H1 (cell line): ENCODE measurements around the gene TMEM151A. TPM values are rescaled to one million over a fixed set of nuclear protein-coding genes. Genes with fewer than 3 reads are reported as not detected.
A peak's percentile ranks its signal among the peaks of the same experiment; 100 is the strongest.
"Not testable (repeated sequence)": the region's sequence is repeated elsewhere in the genome, so short reads cannot be mapped to it uniquely, and the experiment has no call there.

ENCODE experiments used
- CTCF ChIA-PET: fragments of 300-600 bp; sonication (Branson Sonifier 250); formaldehyde crosslinking; loops from one replicate; lab custom pipeline; 2021; ENCODE audit not compliant: partially characterized antibody; lab: Charles Lee
- POLR2A ChIA-PET: fragments of 300-600 bp; sonication (Branson Sonifier 250); formaldehyde crosslinking; loops from one replicate; lab custom pipeline; 2021; ENCODE audit warnings: inconsistent platforms; ENCODE audit not compliant: partially characterized antibody; lab: Charles Lee
- DNase-seq, 2 experiments: peaks; one replicate each; pipeline versions ENCODE4 v3.0.0 to v3.0.0-alpha.2; 2010 to 2022; ENCODE audit warnings: low spot score in 2 of 2, low read depth in 1 of 2, mixed read lengths in 1 of 2
- FAIRE-seq: peaks from 2 replicates; lab custom pipeline; 2011; peaks lifted over from hg19 to GRCh38; lab: Jason Lieb, UNC
- H2AFZ ChIP-seq: 2 replicates; pipeline ENCODE4 v1.8.1; 2012; ENCODE audit warnings: low read length, inconsistent platforms
- H2AK5ac ChIP-seq: 2 replicates; pipeline ENCODE4 v1.6.1; 2013; ENCODE audit warnings: low read depth, low read length
- H2BK120ac ChIP-seq: replicated peaks from 2 replicates; pipeline ENCODE3; 2013; ENCODE audit warnings: low read depth, low read length, inconsistent platforms
- H2BK12ac ChIP-seq: 2 replicates; pipeline ENCODE4 v1.6.1; 2013; ENCODE audit warnings: low read depth, low read length
- H2BK15ac ChIP-seq: 2 replicates; pipeline ENCODE4 v1.6.1; 2013; ENCODE audit warnings: low read length
- H2BK20ac ChIP-seq: 2 replicates; pipeline ENCODE4 v1.6.1; 2013; ENCODE audit warnings: low read length
- H2BK5ac ChIP-seq: 2 replicates; pipeline ENCODE4 v1.6.1; 2013; ENCODE audit warnings: low read depth, low read length
- H3K14ac ChIP-seq: 2 replicates; pipeline ENCODE4 v1.6.1; 2013; ENCODE audit warnings: inconsistent platforms; ENCODE audit not compliant: insufficient read length
- H3K18ac ChIP-seq: 2 replicates; pipeline ENCODE4 v1.6.1; 2013; ENCODE audit warnings: low read length; ENCODE audit errors: extremely low read depth
- H3K23ac ChIP-seq: 2 replicates; pipeline ENCODE4 v1.6.1; 2013; ENCODE audit warnings: inconsistent platforms; ENCODE audit not compliant: insufficient read length
- H3K23me2 ChIP-seq: 2 replicates; pipeline ENCODE4 v1.6.1; 2013; ENCODE audit warnings: low read depth, low read length
- H3K27ac ChIP-seq: 2 replicates; pipeline ENCODE4 v1.6.1; 2011; ENCODE audit warnings: low read depth, low read length, inconsistent platforms
- H3K27me3 ChIP-seq, 4 experiments: replicated peaks in 1 of 4; 1 replicate in 1 of 4; 2 replicates in 3 of 4; pipeline versions ENCODE4 v1.6.1 to v1.8.1; 2011 to 2013; ENCODE audit warnings: low read length in 3 of 4, mild to moderate bottlenecking in 3 of 4, inconsistent platforms in 2 of 4, mixed read lengths in 2 of 4, moderate library complexity in 1 of 4; ENCODE audit not compliant: control insufficient read depth in 3 of 4, insufficient read depth in 3 of 4; ENCODE audit errors: extremely low read depth in 1 of 4
- H3K36me3 ChIP-seq, 4 experiments: 2 replicates each; pipeline versions ENCODE4 v1.6.1 to v1.8.1; 2011 to 2013; ENCODE audit warnings: mild to moderate bottlenecking in 4 of 4, low read length in 3 of 4, moderate library complexity in 2 of 4, control low read depth in 1 of 4, inconsistent platforms in 1 of 4; ENCODE audit not compliant: insufficient read depth in 4 of 4, control insufficient read depth in 2 of 4
- H3K4ac ChIP-seq: replicated peaks from 2 replicates; pipeline ENCODE3; 2013; ENCODE audit warnings: low read length, low read depth, mixed read lengths, inconsistent platforms; ENCODE audit not compliant: insufficient read length
- H3K4me1 ChIP-seq, 4 experiments: replicated peaks in 1 of 4; 1 replicate in 1 of 4; 2 replicates in 3 of 4; pipeline versions ENCODE4 v1.6.1 to v1.8.1; 2011 to 2013; ENCODE audit warnings: low read length in 3 of 4, inconsistent platforms in 2 of 4, mixed read lengths in 1 of 4; ENCODE audit not compliant: insufficient read depth in 4 of 4, control insufficient read depth in 3 of 4
- H3K4me2 ChIP-seq, 2 experiments: 2 replicates each; pipeline versions ENCODE4 v1.6.1 to v1.8.1; 2011 to 2013; ENCODE audit warnings: low read depth in 2 of 2, low read length in 2 of 2, control low read depth in 1 of 2, inconsistent platforms in 1 of 2, mild to moderate bottlenecking in 1 of 2; ENCODE audit not compliant: insufficient read depth in 1 of 2
- H3K4me3 ChIP-seq, 4 experiments: fragments of 200-600, 300-600 bp in 1 of 4; sonication (generic), shearing (Covaris generic), sonication (Bioruptor Twin) in 1 of 4; 2 replicates each; pipeline versions ENCODE4 v1.5.1 to v1.8.1; 2011 to 2016; ENCODE audit warnings: low read length in 4 of 4, low read depth in 3 of 4, control low read depth in 2 of 4, inconsistent platforms in 2 of 4, mild to moderate bottlenecking in 2 of 4, mixed read lengths in 1 of 4, moderate library complexity in 1 of 4; ENCODE audit not compliant: insufficient read depth in 2 of 4; ENCODE audit errors: extremely low read depth in 1 of 4
- H3K56ac ChIP-seq: replicated peaks from 2 replicates; pipeline ENCODE3; 2013; ENCODE audit warnings: low read depth, mild to moderate bottlenecking, mixed read lengths, low read length, inconsistent platforms; ENCODE audit not compliant: insufficient read length
- H3K79me1 ChIP-seq: 2 replicates; pipeline ENCODE4 v1.6.1; 2013; ENCODE audit warnings: low read depth, low read length, control low read depth
- H3K79me2 ChIP-seq, 2 experiments: 2 replicates each; pipeline versions ENCODE4 v1.6.1 to v1.8.1; 2012 to 2013; ENCODE audit warnings: low read length in 2 of 2, mild to moderate bottlenecking in 2 of 2, inconsistent platforms in 1 of 2; ENCODE audit not compliant: insufficient read depth in 2 of 2, control insufficient read depth in 1 of 2
- H3K9ac ChIP-seq, 4 experiments: replicated peaks in 1 of 4; 1 replicate in 1 of 4; 2 replicates in 3 of 4; pipeline versions ENCODE4 v1.6.1 to v1.8.1; 2011 to 2013; ENCODE audit warnings: low read depth in 3 of 4, low read length in 3 of 4, control low read depth in 2 of 4, mild to moderate bottlenecking in 2 of 4, moderate library complexity in 2 of 4, inconsistent platforms in 1 of 4; ENCODE audit errors: extremely low read depth in 1 of 4
- H3K9me3 ChIP-seq, 2 experiments: 2 replicates each; pipeline versions ENCODE4 v1.6.1 to v1.8.1; 2012 to 2013; ENCODE audit warnings: mild to moderate bottlenecking in 2 of 2, moderate library complexity in 2 of 2, control low read depth in 1 of 2, inconsistent platforms in 1 of 2, low read depth in 1 of 2, low read length in 1 of 2, mixed read lengths in 1 of 2; ENCODE audit not compliant: insufficient read depth in 2 of 2
- H4K20me1 ChIP-seq, 2 experiments: replicated peaks in 1 of 2; 2 replicates each; pipeline versions ENCODE3 to v1.8.1; 2011 to 2013; ENCODE audit warnings: inconsistent platforms in 2 of 2, low read length in 2 of 2, mild to moderate bottlenecking in 1 of 2; ENCODE audit not compliant: insufficient read depth in 2 of 2, control insufficient read depth in 1 of 2
- H4K5ac ChIP-seq: 2 replicates; pipeline ENCODE4 v1.6.1; 2013; ENCODE audit warnings: low read length, low read depth, mixed read lengths, inconsistent platforms; ENCODE audit not compliant: insufficient read length
- H4K8ac ChIP-seq: 2 replicates; pipeline ENCODE4 v1.8.0; 2013; ENCODE audit warnings: mild to moderate bottlenecking, moderate library complexity, low read length, inconsistent platforms; ENCODE audit not compliant: insufficient read depth; ENCODE audit errors: extremely low read depth
- H4K91ac ChIP-seq: replicated peaks from 2 replicates; pipeline ENCODE3; 2013; ENCODE audit warnings: low read length, mixed read lengths, inconsistent platforms; ENCODE audit not compliant: insufficient read length
- WGBS, 2 experiments: shearing (Covaris generic) in 1 of 2; methylation state at CpG; one replicate each; pipeline versions ENCODE4 v1.1.6 to v1.1.7; 2013 to 2015; ENCODE audit warnings: low lambda C conversion rate in 2 of 2, mixed read lengths in 2 of 2, inconsistent platforms in 1 of 2, low coverage in 1 of 2, missing lambda C conversion rate in 1 of 2; ENCODE audit not compliant: insufficient replicate concordance in 2 of 2, insufficient coverage in 1 of 2, insufficient read length in 1 of 2; ENCODE audit errors: extremely low coverage in 1 of 2, missing lambda C conversion rate in 1 of 2; 5-methylcytosine and 5-hydroxymethylcytosine counted together
- polyA plus RNA-seq, 7 experiments: library from polyadenylated mRNA; depleted of rRNA in 3 of 7; stranded (reverse) in 5 of 7; unstranded in 2 of 7; fragments of >200 nt in 5 of 7; fragments of 200-250 nt in 2 of 7; gene quantifications; 1 replicate in 5 of 7; 2 replicates in 1 of 7; 4 replicates in 1 of 7; pipeline versions ENCODE4 v1.2.1 to v1.2.3, GENCODE V29; 2011 to 2013; ENCODE audit warnings: missing spikeins in 2 of 7, mixed read lengths in 2 of 7
- total RNA-seq: library from RNA; stranded (reverse); fragmentation: NEBNext Ultra II Directional; extraction: Animal tissue kit (Norgen Biotek cat#: 25700); gene quantifications from 2 replicates; pipeline ENCODE4 v1.2.1, GENCODE V29; 2021

TMEM151A gene
- total and polyA plus RNA-seq, 2 of the 8 experiments (the other 6 are each of a cell fraction or from before 2014, with no cell fraction given), result 3.2 TPM

DNA sequence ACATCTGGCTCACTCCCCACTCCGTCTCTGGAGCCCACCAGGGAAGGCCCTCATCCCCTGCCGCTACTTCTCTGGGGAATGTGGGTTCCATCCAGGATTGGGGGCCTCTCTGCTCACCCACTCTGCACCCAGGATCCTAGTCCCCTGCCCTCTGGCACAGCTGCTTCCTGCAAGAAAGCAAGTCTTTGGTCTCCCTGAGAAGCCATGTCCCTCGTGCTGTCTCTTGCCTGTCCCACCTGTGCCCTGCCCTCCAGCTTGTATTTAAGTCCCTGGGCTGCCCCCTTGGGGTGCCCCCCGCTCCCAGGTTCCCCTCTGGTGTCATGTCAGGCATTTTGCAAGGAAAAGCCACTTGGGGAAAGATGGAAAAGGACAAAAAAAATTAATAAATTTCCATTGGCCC, 14.6 kb upstream of the TMEM151A start:
- H3K4ac ChIP-seq, H3K79me1 ChIP-seq, H2BK15ac ChIP-seq, H3K9ac ChIP-seq, H4K8ac ChIP-seq, H2BK5ac ChIP-seq, H3K79me2 ChIP-seq, H2AK5ac ChIP-seq, H3K18ac ChIP-seq, H3K23ac ChIP-seq, DNase-seq, H3K9me3 ChIP-seq, H3K27ac ChIP-seq, FAIRE-seq, H2BK12ac ChIP-seq, H2BK20ac ChIP-seq, H4K5ac ChIP-seq, H3K27me3 ChIP-seq, H3K14ac ChIP-seq, H2AFZ ChIP-seq, H2BK120ac ChIP-seq, H3K56ac ChIP-seq, H3K23me2 ChIP-seq, H4K91ac ChIP-seq: not testable (repeated sequence)
- peaks cover 0 to 12% (median 6%) of the 10 kb centered on the region in 4 experiments; a peak in 5 of 7 replicates for H3K4me1 ChIP-seq
- peaks cover 4 to 30% (median 13%) of the 10 kb centered on the region in 4 experiments for H3K36me3 ChIP-seq
- 67% methylated on average over 3 of the region's 4 CpGs; no CpG with 5 or more reads in 1 of the 2 experiments for WGBS, 2 experiments
- CTCF ChIA-PET, result interaction anchor here (0.5 to 1.4 kb wide), 8 partner anchors 8 to 497 kb away, joined by 3 to 6 read pairs (median 4); partner anchors contain the start of genes AP5B1, CD248, RAB1B and YIF1A
- H4K20me1 ChIP-seq, result peaks cover 4 to 19% of the 10 kb centered on the region in 2 experiments
- peak overlapping the region; percentile 73; a peak in 2 of 4 replicates for H3K4me2 ChIP-seq
- POLR2A ChIA-PET, result interaction anchor here (0.9 to 7.9 kb wide), 9 partner anchors 8 to 36 kb away, joined by 3 to 125 read pairs (median 5); partner anchors contain the start of genes RAB1B and YIF1A
- peak overlapping the region in 1 of 4 experiments; percentile 68; a peak in 1 of 8 replicates for H3K4me3 ChIP-seq
